ENCODE results near the gene PRPF31. TPM values are rescaled to one million over a fixed set of nuclear protein-coding genes. Genes with fewer than 3 reads are reported as not detected.

The PRPF31 gene
- 79.6 and 95.4 TPM in 2 replicates for total RNA-seq (2014; rRNA removed; shearing (Covaris generic))

GRCh38 chr19:54115109-54116063 is at the start of gene PRPF31, which contains the start of gene TFPT:
Gene PRPF31 (plus strand): TSS chr19:54115754. CDS start chr19:54118279, 2,525 bp downstream.
Gene TFPT (minus strand): TSS chr19:54115657. CDS start chr19:54115269, 388 bp downstream.

GRCh38 chr19:54081032-54081431 is 34.5 kb upstream of the PRPF31 start, which contains the start of gene TARM1:
Gene TARM1 (minus strand): TSS chr19:54081365. CDS start chr19:54081340, 25 bp downstream.

GRCh38 chr19:54100561-54100960 is 15.0 kb upstream of the PRPF31 start, which contains the start of gene OSCAR:
Gene OSCAR (minus strand): TSS chr19:54100803. CDS start chr19:54100792, 11 bp downstream.

GRCh38 chr19:54102421-54103169 is 13.0 kb upstream of the PRPF31 start, which contains the start of gene NDUFA3:
Gene NDUFA3 (plus strand): TSS chr19:54102855. CDS start chr19:54102879, 24 bp downstream.

GRCh38 chr19:54137699-54138488 is 22.3 kb downstream of the PRPF31 start, which contains the start of gene CNOT3:
Gene CNOT3 (plus strand): TSS chr19:54137762. CDS start chr19:54142979, 5,217 bp downstream.

GRCh38 chr19:54159352-54160181 is 44.0 kb downstream of the PRPF31 start, which contains the start of gene LENG1:
Gene LENG1 (minus strand): TSS chr19:54159721. CDS start chr19:54159695, 26 bp downstream.

GRCh38 chr19:54172471-54173358 is 57.2 kb downstream of the PRPF31 start, which contains the start of gene TMC4:
Gene TMC4 (minus strand): TSS chr19:54173160. CDS start chr19:54173117, 43 bp downstream.

Other genes with a start within 250 kb of the PRPF31 start
- 20.6 and 31.3 TPM in 2 replicates for gene MYADM, start 247.9 kb upstream of the PRPF31 start, total RNA-seq (2014; rRNA removed; shearing (Covaris generic))
- gene PRKCG, start 233.6 kb upstream of the PRPF31 start, total RNA-seq (2014; rRNA removed; shearing (Covaris generic)) = 0.03 TPM in 1 of 2 replicates, not detected in the other
- 0.11 TPM in 1 of 2 replicates, not detected in the other for gene CACNG7, start 206.5 kb upstream of the PRPF31 start, total RNA-seq (2014; rRNA removed; shearing (Covaris generic))
- gene CACNG8, start 152.8 kb upstream of the PRPF31 start, total RNA-seq (2014; rRNA removed; shearing (Covaris generic)) = 2.3 and 2.6 TPM in 2 replicates
- 5.5 and 8.7 TPM in 2 replicates for gene CACNG6, start 124.1 kb upstream of the PRPF31 start, total RNA-seq (2014; rRNA removed; shearing (Covaris generic))
- 0.45 and 1.0 TPM in 2 replicates for gene VSTM1, start 51.9 kb upstream of the PRPF31 start, total RNA-seq (2014; rRNA removed; shearing (Covaris generic))
- gene TARM1, start 34.4 kb upstream of the PRPF31 start, total RNA-seq (2014; rRNA removed; shearing (Covaris generic)) = 0.45 TPM in 1 of 2 replicates, not detected in the other
- 8.3 and 11.7 TPM in 2 replicates for gene OSCAR, start 15.0 kb upstream of the PRPF31 start, total RNA-seq (2014; rRNA removed; shearing (Covaris generic))
- gene NDUFA3, start 12.9 kb upstream of the PRPF31 start, total RNA-seq (2014; rRNA removed; shearing (Covaris generic)) = 42.5 and 44.1 TPM in 2 replicates
- gene TFPT, start 97 bp upstream of the PRPF31 start, total RNA-seq (2014; rRNA removed; shearing (Covaris generic)) = 61.6 and 74.8 TPM in 2 replicates
- gene CNOT3, start 22.0 kb downstream of the PRPF31 start, total RNA-seq (2014; rRNA removed; shearing (Covaris generic)) = 26.0 and 31.0 TPM in 2 replicates
- gene LENG1, start 44.0 kb downstream of the PRPF31 start, total RNA-seq (2014; rRNA removed; shearing (Covaris generic)) = 20.4 and 23.2 TPM in 2 replicates
- 0.24 and 1.2 TPM in 2 replicates for gene TMC4, start 57.4 kb downstream of the PRPF31 start, total RNA-seq (2014; rRNA removed; shearing (Covaris generic))
- gene MBOAT7, start 73.8 kb downstream of the PRPF31 start, total RNA-seq (2014; rRNA removed; shearing (Covaris generic)) = 49.6 and 86.6 TPM in 2 replicates
- 61.6 and 79.7 TPM in 2 replicates for gene TSEN34, start 75.6 kb downstream of the PRPF31 start, total RNA-seq (2014; rRNA removed; shearing (Covaris generic))
- 5,386 and 5,547 TPM in 2 replicates for gene RPS9, start 85.1 kb downstream of the PRPF31 start, total RNA-seq (2014; rRNA removed; shearing (Covaris generic))
- not detected in 2 replicates for gene LILRB3, start 107.3 kb downstream of the PRPF31 start, total RNA-seq (2014; rRNA removed; shearing (Covaris generic))
- not detected in 2 replicates for gene LILRA6, start 127.0 kb downstream of the PRPF31 start, total RNA-seq (2014; rRNA removed; shearing (Covaris generic))
- gene LILRB5, start 141.5 kb downstream of the PRPF31 start, total RNA-seq (2014; rRNA removed; shearing (Covaris generic)) = not detected in 2 replicates
- gene LILRB2, start 165.4 kb downstream of the PRPF31 start, total RNA-seq (2014; rRNA removed; shearing (Covaris generic)) = not detected in 2 replicates
- gene LILRA5, start 197.4 kb downstream of the PRPF31 start, total RNA-seq (2014; rRNA removed; shearing (Covaris generic)) = not detected in 2 replicates
- gene LILRA4, start 223.4 kb downstream of the PRPF31 start, total RNA-seq (2014; rRNA removed; shearing (Covaris generic)) = not detected in 2 replicates
- gene LAIR1, start 249.2 kb downstream of the PRPF31 start, total RNA-seq (2014; rRNA removed; shearing (Covaris generic)) = 0.32 TPM in 1 of 2 replicates, not detected in the other

Data from A375 (cell line).